ENCODE measurements around the gene CXADR.

CXADR gene

DNA sequence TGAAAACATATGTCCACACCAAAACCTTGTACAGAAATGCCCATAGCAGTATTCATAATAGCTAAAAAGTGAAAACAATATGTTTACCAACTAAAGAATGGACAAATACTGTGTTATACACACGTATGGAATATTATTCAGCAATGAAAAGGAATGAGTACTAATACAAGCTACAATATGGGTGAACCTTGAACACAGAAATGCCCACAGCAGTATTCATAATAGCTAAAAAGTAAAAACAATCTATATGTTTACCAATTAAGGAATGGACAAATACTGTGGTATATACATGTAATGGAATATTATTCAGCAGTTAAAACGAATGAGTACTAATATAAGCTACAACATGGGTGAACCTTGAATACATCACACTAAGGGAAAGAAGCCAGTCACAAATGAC is 96.8 kb downstream of the CXADR start:
- TF ChIP-seq, protein P1, sequence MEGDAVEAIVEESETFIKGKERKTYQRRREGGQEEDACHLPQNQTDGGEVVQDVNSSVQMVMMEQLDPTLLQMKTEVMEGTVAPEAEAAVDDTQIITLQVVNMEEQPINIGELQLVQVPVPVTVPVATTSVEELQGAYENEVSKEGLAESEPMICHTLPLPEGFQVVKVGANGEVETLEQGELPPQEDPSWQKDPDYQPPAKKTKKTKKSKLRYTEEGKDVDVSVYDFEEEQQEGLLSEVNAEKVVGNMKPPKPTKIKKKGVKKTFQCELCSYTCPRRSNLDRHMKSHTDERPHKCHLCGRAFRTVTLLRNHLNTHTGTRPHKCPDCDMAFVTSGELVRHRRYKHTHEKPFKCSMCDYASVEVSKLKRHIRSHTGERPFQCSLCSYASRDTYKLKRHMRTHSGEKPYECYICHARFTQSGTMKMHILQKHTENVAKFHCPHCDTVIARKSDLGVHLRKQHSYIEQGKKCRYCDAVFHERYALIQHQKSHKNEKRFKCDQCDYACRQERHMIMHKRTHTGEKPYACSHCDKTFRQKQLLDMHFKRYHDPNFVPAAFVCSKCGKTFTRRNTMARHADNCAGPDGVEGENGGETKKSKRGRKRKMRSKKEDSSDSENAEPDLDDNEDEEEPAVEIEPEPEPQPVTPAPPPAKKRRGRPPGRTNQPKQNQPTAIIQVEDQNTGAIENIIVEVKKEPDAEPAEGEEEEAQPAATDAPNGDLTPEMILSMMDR (IDR thresholded peaks at IDR 0.05), result no peak
- TF ChIP-seq ZFX (IDR thresholded peaks at IDR 0.05; ENCODE audit: borderline replicate concordance), result no peak
- no peak overlapping the region for H3K27ac ChIP-seq

DNA sequence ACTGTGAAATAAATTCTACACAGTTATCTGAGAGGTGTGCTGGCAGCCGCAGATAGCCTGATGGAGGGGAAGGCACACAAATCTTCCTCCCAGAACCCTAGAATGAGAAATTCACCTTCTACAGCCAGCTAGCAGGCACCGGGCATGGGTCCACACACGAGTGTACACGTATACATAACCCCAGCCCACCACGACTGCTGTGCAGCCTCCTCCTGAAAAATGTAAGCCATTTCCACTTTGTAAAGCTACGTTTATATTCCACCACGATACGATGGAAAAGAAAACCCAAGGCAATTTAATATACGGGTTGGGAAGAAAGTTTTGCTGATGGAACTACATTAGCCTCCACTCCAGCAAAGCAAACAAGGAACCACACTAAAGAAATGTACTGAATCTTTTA is 98.1 kb downstream of the CXADR start:
- H3K27ac ChIP-seq, result peak overlapping the region; percentile 68
- TF ChIP-seq, protein P1 (IDR thresholded peaks at IDR 0.05), result no peak

DNA sequence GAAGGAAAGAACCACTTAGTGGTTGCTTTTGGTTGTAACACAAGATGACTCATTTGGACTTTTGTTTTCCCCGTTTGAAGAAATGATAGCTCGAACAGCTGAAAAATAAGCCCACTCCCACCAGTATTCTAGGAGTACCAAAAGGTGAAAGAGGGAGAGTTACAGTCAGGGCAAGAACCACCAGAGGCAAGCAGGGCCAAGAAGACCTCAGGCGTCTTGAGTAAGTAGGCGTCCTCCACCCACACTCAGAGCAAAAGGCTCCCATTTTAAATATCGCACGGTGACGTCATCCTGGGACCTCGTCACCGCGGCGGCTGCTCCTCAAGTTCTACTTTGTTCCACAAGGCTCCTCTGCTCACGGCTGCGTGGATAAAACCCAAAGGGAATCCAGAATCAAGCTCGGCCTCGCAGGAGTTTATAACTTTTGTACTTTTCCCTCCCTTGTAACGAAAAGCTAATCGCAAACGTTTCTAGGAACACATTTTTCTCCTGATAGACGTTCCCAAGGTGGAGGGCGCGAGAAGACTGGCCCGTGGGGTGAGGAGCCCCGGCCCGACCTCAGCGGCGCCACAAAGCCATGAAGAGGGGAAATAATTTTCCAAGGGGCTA is 98.7 kb downstream of the CXADR start:
- H3K27ac ChIP-seq, result peak overlapping the region; percentile 68
- TF ChIP-seq, protein P1 (IDR thresholded peaks at IDR 0.05), result no peak
- TF ChIP-seq ZFX (IDR thresholded peaks at IDR 0.05; ENCODE audit: borderline replicate concordance), result no peak

DNA sequence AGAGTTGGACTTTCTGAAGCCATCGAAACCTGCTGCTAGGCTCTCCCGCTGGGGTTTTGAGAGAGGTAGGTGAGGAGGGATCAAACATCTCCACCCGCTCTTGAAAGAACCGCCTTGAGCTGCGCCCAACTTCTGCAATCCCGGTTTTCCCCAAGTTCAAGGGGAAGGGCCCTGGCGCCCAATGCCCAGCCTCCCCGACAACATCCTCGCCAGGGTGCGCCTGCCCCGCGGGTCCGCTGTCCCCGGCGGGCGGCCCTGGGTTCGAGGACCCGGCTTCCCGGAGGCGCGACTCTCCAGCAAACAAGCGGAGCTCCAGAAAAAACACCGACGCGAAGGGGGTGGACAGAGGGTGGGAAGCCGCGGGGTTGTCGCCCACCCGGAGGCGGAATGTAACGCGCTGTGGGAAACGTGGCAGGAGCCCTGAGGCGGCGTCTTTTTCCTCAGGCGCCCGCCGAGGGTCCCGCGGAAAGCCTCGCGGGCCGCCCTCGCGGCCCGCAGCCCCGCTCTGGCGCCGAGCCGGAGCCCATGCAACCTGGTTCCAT is 99.3 kb downstream of the CXADR start:
- TF ChIP-seq, protein P1 (IDR thresholded peaks at IDR 0.05), result no peak
- no peak for TF ChIP-seq ZFX (IDR thresholded peaks at IDR 0.05; ENCODE audit: borderline replicate concordance)
- peak overlapping the region; percentile 68 for H3K27ac ChIP-seq

DNA sequence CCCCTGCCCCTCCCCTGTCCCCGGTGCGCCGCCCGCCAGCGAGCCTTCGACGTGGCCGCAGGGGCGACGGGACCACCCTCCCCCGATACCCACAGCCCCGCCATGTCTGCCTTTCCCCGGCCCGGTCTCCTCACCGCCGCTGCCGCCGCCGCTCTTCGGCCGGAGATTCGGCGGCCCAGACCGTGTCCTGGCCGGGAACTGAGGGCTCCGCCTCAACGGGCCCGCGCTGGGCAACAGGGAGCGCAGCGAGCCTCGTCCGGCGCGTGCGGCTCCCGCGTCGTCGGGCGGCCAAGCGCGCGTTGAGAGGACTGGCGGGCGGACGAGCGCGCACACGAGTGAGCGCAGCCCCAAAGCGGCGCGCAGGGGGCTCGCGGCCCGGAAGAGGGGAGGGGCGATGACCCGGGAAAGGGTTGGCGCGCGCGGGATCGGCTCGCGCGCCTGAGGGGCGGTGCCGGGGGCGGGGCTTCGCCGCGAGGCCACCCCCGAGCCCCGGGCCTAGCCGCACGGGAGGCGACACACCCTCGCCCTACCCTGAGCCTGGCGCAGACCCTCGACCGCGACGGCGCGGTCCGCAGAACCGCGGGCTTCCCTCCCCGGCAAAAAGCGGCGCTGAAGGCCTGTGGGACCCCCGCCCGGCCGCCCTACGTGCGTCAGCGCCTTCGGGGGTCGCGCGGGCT is 99.9 kb downstream of the CXADR start, which contains the start of gene BTG3:
TSS of gene BTG3 (minus strand) at position 337 of the 677 bp plus-strand sequence. CDS start 3,757 bp downstream, outside the sequence.
- TF ChIP-seq, protein P1 (IDR thresholded peaks at IDR 0.05), result no peak
- TF ChIP-seq ZFX (IDR thresholded peaks at IDR 0.05; ENCODE audit: borderline replicate concordance), result no peak
- H3K27ac ChIP-seq, result peak within 1 kb of the TSS; percentile 68

DNA sequence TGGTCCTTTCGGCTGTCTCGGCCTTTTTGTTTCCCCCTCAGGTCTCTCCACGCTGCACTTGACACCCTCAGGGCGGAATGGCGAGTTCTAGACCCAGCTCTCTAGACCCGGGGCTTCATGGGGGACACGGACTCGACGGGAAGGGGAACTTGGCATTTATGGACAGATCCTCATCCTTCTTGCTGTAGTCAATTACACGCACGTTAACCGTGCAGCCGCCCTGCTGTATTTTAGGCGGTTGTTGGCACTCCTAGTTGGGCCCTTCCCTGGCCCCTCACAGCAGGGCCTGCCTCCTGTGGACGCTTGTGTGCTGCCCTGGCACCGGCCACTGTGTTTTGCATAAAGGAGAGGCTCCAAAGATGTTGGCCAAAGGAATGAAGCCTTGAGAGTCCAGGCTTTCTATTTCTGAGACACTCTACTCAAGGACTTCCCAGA is 100.4 kb downstream of the CXADR start:
- TF ChIP-seq, protein P1 (IDR thresholded peaks at IDR 0.05), result no peak
- TF ChIP-seq ZFX (IDR thresholded peaks at IDR 0.05; ENCODE audit: borderline replicate concordance), result no peak
- peak overlapping the region; percentile 68 for H3K27ac ChIP-seq

DNA sequence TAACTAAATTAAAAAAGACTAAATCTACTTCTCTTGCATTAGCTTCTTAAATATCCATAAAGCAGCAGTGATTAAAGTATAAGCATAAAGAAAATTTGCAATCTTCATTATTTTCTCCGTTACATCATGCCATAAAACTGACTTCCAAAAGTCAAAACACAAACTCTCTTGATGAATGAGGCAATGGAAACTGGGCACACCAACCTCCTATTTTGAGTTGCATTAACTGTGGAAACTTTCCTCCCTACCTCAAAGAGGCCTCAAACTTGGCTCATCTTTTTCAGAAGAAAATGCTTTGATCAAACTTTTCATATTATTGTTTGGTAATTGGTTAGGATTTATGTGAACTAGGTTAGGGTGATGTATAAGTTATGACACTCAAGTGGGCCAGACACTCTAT is 104.0 kb downstream of the CXADR start:
- TF ChIP-seq ZFX (IDR thresholded peaks at IDR 0.05; ENCODE audit: borderline replicate concordance), result no peak
- TF ChIP-seq, protein P1 (IDR thresholded peaks at IDR 0.05), result no peak
- H3K27ac ChIP-seq, result no peak overlapping the region

All from 22Rv1 (cell line).